Transverse colon (tissue), 4 donors: ENCODE measurements around the gene KLHL21.

ENCODE experiments used
- POLR2A ChIP-seq: fragments of 450-650 bp; IDR thresholded peaks from one replicate; pipeline ENCODE4 v1.6.1; 2016; ENCODE audit warnings: antibody characterized with exemption, mild to moderate bottlenecking, moderate library complexity
- POLR2AphosphoS5 ChIP-seq, 3 donors: sonication (generic); formaldehyde crosslinking; IDR thresholded peaks; one replicate each; pipeline ENCODE4 v1.6.1; 2016; ENCODE audit warnings: antibody characterized with exemption in 3 of 3
- TF ChIP-seq, protein P1 (sequence below), 5 experiments: fragments of 200-600 bp in 3 of 5; fragments of 450-650 bp in 2 of 5; sonication (generic) in 3 of 5; IDR thresholded peaks; 1 replicate in 2 of 5; 2 replicates in 3 of 5; pipeline ENCODE4 v1.5.1; 2016 to 2017; ENCODE audit warnings: antibody characterized with exemption in 5 of 5, inconsistent platforms in 3 of 5, mild to moderate bottlenecking in 2 of 5, moderate library complexity in 1 of 5

DNA sequence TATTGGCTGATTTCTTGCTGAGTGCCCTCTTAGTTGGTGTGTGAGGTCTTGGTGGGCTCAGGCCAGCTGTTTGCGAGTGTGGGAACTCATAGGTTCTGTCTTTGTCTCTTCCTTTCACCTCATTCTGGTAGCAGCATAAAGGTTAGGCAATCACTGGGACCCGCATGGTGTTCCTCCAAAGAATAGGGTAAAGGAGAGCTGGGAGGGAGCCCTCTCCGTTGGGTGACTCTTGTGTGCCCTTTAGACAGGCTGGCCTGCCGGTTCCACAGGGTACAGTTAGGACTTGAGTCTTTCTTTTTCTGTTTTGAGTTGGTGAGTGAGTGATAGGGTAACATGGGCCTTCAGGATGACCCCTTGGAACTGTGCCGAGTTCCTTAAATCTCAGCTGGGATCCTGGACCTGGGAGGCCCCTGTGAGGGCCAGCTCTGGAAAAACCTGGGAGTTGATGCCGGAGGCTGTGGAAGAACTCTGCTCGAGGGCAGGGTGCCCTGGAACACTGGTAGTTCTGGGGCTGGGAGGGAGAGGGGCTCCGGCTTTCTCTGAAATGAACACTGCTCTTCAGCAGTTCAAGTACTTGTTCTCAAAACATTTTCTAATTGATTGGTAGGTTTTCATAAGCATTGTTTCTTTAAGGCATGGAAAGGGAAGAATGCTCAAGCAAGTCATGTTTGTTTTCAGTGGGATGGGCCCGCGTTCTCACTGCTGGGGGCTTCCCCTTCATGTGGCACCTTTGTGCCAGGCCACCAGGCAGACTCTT, 19.9 kb upstream of the KLHL21 start:
- TF ChIP-seq, protein P1, sequence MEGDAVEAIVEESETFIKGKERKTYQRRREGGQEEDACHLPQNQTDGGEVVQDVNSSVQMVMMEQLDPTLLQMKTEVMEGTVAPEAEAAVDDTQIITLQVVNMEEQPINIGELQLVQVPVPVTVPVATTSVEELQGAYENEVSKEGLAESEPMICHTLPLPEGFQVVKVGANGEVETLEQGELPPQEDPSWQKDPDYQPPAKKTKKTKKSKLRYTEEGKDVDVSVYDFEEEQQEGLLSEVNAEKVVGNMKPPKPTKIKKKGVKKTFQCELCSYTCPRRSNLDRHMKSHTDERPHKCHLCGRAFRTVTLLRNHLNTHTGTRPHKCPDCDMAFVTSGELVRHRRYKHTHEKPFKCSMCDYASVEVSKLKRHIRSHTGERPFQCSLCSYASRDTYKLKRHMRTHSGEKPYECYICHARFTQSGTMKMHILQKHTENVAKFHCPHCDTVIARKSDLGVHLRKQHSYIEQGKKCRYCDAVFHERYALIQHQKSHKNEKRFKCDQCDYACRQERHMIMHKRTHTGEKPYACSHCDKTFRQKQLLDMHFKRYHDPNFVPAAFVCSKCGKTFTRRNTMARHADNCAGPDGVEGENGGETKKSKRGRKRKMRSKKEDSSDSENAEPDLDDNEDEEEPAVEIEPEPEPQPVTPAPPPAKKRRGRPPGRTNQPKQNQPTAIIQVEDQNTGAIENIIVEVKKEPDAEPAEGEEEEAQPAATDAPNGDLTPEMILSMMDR (IDR thresholded peaks at IDR 0.05) = no peak
- TF ChIP-seq POLR2A = no peak
- TF ChIP-seq POLR2AphosphoS5 (IDR thresholded peaks at IDR 0.05) = no peak
